Stomach (tissue), 4 donors: ENCODE results near the gene PRODH2.

Experiments used
- CTCF ChIP-seq, 7 experiments: fragments of 450-650 bp in 4 of 7; fragments of 200-600 bp in 3 of 7; sonication (generic) in 3 of 7; IDR thresholded peaks; one replicate each; pipeline ENCODE4 v1.5.1; 2016 to 2019; ENCODE audit warnings: antibody characterized with exemption in 7 of 7, control low read depth in 2 of 7, mild to moderate bottlenecking in 1 of 7
- POLR2A ChIP-seq, 4 donors: fragments of 450-650 bp; IDR thresholded peaks; one replicate each; pipeline ENCODE4 v1.6.1; 2016; ENCODE audit warnings: antibody characterized with exemption in 4 of 4, control low read depth in 2 of 4, mild to moderate bottlenecking in 1 of 4, moderate library complexity in 1 of 4
- POLR2AphosphoS5 ChIP-seq, 3 donors: sonication (generic); formaldehyde crosslinking; IDR thresholded peaks; one replicate each; pipeline ENCODE4 v1.6.1; 2016; ENCODE audit warnings: antibody characterized with exemption in 3 of 3

DNA sequence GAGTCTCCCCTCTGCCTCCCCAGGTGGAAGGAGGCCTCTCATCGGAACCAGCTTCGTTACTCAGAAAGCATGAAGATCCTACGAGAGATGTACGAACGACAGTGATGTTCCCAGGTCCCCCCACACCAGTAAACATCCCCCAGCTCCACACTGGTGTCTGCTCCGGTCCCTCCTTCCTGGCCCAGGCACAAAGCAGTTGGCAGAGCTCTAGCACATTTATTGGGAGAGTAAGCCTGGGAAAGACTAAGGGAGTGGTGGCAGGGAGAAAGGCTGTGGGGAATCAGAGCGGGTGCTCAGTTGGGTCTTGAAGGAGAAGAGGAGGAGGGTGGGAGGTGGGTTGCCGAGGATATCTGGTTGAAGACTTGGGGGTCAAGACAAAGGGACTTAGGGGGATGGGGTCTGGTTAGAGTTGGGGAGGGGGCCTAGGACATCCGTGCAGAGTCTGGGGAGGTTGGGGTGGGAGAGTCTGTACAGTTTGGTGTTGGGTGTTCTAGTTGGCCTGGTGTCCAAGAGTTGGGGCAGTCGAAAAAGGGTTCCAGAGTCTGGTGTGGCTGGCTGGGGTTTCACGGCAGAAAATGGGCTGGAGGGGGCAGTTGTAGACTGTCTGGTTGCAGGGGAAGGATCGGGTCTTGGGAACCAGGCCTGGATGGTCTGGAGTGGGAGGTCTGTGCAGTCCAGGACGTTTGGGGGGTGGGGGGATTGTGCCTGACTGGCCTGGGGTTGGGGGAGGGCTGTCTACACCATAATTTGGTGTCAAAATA is 58.1 kb downstream of the PRODH2 start:
- TF ChIP-seq CTCF (IDR thresholded peaks at IDR 0.05) (no peak), POLR2A (IDR thresholded peaks at IDR 0.05) (no peak), POLR2AphosphoS5 (IDR thresholded peaks at IDR 0.05) (no peak)
